Mucosa of rectum (tissue), 2 donors: ENCODE results near the gene KIFC3.

Experiments
- H3K27ac ChIP-seq, 2 donors: one replicate each; pipeline ENCODE4 v1.7.0; 2013; ENCODE audit warnings: inconsistent platforms in 2 of 2, low read depth in 2 of 2, low read length in 2 of 2
- H3K27me3 ChIP-seq, 2 donors: one replicate each; pipeline ENCODE4 v1.7.0; 2013; ENCODE audit warnings: low read length in 2 of 2; ENCODE audit not compliant: control insufficient read depth in 2 of 2, insufficient read depth in 2 of 2
- H3K36me3 ChIP-seq, 2 donors: one replicate each; pipeline ENCODE4 v1.7.0; 2013; ENCODE audit warnings: low read length in 2 of 2; ENCODE audit not compliant: control insufficient read depth in 2 of 2, insufficient read depth in 2 of 2
- H3K4me1 ChIP-seq, 2 donors: one replicate each; pipeline ENCODE4 v1.7.0; 2013; ENCODE audit warnings: low read length in 2 of 2, mild to moderate bottlenecking in 1 of 2; ENCODE audit not compliant: control insufficient read depth in 2 of 2, insufficient read depth in 2 of 2
- H3K4me3 ChIP-seq, 2 donors: one replicate each; pipeline ENCODE4 v1.7.0; 2013; ENCODE audit warnings: low read length in 2 of 2
- H3K9ac ChIP-seq, 2 donors: one replicate each; pipeline ENCODE4 v1.7.0; 2013; ENCODE audit warnings: low read length in 2 of 2, low read depth in 1 of 2, mild to moderate bottlenecking in 1 of 2
- H3K9me3 ChIP-seq, 2 donors: one replicate each; pipeline ENCODE4 v1.7.0; 2013; ENCODE audit warnings: low read length in 2 of 2; ENCODE audit not compliant: control insufficient read depth in 2 of 2
- donor health status: healthy.
- donor health status: Normal muscosa, but diverticular disease.

Gene KIFC3

DNA sequence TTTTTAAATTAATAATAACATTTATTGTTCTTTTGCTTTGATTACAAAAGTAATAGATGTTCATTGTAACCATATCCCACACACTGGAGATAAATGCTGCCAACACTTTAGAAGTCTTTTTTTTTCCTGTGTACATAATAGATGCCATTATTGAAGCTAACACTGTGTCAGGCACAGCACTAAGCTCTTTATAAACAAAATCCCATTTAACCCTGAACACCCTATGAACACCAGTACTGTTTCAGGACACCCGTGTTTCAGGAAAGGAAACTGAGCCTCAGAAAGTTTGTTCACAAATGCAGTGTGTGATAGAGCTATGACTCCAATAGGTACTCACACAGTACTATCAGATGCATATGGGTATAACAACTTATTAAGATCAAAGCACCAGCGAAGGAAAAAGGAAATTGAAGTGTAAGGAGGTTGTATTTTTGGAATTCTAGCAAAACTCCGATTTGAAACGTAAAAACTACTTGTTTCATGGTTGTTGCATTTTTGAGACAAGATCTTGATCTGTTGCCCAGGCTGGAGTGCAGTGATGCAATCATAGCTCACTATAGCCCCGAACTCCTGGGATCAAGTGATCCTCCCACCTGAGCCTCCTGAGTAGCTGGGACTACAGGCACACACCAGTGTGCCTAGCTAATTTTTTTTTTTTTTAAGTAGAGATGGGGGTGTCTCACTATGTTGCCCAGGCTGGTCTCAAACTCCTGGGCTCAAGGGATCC, 2.0 kb upstream of the KIFC3 start:
- Histone ChIP-seq H3K4me1 (peaks cover 25 to 34% of the 10 kb centered on the region in 2 donors), H3K9ac (no peak overlapping the region), H3K27ac (no peak overlapping the region)

DNA sequence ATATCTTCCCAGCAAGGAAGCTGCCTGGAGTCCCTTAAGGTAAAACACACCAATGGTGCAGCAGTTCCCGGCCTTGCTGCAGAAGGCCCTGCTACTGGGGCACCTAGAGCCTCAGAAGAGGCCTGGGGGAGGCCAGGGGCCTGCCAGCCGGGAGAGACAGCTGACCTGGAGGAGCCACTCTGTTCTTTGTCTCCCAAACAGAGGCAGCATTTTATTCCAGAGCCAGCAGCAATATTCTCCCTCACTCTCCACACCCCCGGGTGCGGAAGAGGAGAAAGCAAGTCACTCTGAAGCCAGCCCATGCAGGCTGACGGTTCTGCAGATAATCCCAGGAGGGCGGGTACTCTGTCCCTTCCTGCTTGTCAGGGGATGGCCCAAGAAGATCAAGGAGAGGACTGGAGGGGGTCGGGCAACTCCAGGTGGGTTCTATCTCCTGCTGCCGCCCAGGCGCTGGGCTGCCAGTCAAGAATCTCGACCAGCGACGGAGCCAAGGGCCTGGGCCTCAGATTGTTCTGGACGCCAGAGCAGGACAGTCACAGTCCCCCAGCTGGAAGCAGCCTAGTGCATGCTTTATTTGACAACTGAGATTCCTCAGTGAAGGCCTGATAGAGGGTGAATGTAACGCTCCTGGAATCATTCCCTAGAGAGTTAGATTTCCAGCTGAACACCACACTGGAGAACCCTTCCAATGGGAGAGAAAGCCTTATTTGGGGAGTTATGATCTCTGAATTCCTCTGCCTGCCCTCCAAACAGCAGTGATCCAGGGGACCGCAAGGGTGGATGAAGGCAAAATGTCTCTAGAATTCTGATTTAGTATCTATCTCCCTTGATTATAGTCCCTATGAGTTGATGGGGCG, 1.1 kb upstream of the KIFC3 start:
- Histone ChIP-seq H3K9me3 (no peaks in the 10 kb centered on the region), H3K4me1 (peaks cover 25 to 36% of the 10 kb centered on the region in 2 donors), H3K27ac (peak overlapping the region; percentile 34 to 60), H3K4me3 (no peak overlapping the region), H3K9ac (no peak overlapping the region), H3K36me3 (no peaks in the 10 kb centered on the region), H3K27me3 (peaks cover 26 to 36% of the 10 kb centered on the region in 2 donors)

More for the DNA sequence above, 2.0 kb upstream of the KIFC3 start:
- Histone ChIP-seq H3K9me3 (no peaks in the 10 kb centered on the region), H3K4me3 (no peak overlapping the region), H3K27me3 (peaks cover 21 to 28% of the 10 kb centered on the region in 2 donors), H3K36me3 (no peaks in the 10 kb centered on the region)

DNA sequence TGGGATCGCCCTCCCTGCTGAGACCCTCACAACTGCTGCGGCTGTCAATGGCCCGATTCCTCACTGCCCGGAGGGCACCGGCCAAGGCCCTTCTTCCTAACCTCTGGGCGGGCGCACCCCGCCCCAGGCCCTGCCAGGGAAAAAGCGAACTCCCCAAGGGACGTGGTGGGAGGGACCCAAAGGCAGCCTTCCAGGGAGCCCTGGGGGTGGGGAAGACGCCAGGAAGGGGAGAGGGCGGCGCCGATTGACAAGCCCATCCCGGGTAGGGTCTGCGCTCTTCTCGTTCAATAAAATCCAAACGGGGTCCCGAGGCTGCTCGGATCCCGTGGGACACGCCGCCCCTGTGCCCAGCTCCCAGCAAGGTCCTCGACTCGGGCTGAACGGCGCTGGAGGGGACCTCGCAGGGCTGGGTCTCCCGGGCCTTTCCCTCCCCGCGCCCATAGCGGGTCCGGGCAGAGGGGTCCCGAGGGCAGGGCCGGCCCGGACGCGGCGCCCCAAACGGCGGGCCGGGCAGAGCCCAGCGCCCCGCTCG, 416 bp downstream of the KIFC3 start:
- peaks cover 0 to 3% of the 10 kb centered on the region in 2 donors for H3K36me3 ChIP-seq
- H3K9ac ChIP-seq, result peak overlapping the region in 1 of 2 donors; percentile 40
- H3K27ac ChIP-seq, result peak overlapping the region in 1 of 2 donors; percentile 67
- H3K4me1 ChIP-seq, result peaks cover 30 to 36% of the 10 kb centered on the region in 2 donors
- peak overlapping the region; percentile 46 to 55 for H3K4me3 ChIP-seq
- no peaks in the 10 kb centered on the region for H3K9me3 ChIP-seq
- H3K27me3 ChIP-seq, result peaks cover 27 to 44% of the 10 kb centered on the region in 2 donors

DNA sequence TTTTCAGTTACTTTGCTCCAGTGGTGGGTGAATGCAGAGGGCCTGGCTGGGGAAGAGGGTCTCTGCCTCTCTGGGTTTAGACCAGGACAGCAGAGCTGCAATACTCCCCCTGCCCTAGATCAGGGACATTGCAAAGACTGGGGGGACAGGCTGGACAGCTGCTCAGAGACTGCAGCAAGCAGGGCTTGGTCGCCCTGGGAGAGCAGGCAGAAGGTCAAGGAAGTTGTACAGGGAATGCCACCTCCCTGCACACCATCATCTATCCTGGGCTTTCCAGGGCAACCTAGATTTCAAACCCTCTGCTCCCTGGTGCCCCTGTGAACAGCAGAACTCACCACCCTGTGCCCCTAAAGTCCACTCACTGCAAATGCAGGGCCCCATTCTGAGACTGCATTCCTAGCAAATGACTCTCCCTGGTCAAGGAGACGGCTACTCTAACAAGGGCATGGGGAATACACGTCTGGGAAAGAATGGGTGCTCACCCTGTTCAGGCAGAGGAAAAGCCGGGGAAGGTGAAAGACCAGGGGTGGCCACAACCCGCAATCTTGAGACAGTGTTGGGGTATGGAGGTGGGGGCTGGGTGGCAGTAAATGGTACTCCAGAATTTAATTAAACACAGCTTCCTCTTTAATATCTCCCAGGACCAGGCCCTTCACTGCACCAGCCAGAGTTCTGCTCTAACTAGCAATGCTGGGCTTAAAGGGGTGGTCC, 1.0 kb downstream of the KIFC3 start:
- Histone ChIP-seq H3K4me1 (peaks cover 30 to 36% of the 10 kb centered on the region in 2 donors), H3K9me3 (no peaks in the 10 kb centered on the region), H3K27me3 (peaks cover 28 to 45% of the 10 kb centered on the region in 2 donors), H3K9ac (peak overlapping the region in 1 of 2 donors; percentile 40), H3K36me3 (peaks cover 0 to 3% of the 10 kb centered on the region in 2 donors), H3K27ac (peak overlapping the region in 1 of 2 donors; percentile 67), H3K4me3 (peak overlapping the region; percentile 46 to 55)

DNA sequence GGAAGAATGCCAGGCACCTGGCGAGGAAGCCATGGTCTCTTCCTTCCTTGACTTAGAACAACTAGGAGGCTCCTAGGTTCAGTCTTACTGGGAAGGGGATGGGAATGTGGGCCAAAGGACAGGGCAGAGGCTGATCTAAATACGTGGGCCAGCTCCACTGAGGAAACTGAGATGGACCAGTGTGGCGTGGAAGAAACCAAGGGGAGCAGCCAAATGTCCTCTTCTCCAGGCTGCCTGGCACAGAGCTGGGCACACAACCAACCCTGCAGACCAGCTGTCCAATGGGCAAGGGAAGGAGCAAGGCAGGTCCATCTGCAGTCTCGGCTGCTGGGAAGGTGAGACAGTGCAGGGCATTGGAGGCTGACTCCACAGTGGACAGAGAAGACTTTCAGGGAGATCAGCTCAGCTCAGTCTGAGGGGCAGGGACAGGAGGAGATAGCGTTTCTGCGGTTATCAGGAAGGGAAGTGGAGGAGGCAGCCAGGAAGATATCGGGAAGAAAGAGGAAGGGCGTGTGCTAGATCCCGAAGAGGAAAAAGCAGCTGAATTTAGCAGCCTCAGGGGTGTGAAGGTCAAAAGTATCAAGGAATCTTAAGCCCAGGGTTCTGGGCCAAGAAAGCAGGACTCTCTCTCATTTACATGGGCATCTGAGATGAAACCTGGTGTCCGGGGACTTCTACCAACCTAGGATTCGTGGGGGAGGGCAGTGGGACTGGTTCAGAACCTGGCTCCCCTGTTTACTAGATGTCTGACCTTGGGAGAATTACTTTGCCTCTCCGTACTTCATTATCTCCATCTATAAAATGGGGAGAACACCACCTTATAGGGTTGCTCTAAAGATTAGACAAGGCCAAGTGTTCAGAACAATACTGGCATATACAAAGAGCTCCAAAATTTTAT, 1.8 kb downstream of the KIFC3 start:
- no peak overlapping the region for H3K27ac ChIP-seq

DNA sequence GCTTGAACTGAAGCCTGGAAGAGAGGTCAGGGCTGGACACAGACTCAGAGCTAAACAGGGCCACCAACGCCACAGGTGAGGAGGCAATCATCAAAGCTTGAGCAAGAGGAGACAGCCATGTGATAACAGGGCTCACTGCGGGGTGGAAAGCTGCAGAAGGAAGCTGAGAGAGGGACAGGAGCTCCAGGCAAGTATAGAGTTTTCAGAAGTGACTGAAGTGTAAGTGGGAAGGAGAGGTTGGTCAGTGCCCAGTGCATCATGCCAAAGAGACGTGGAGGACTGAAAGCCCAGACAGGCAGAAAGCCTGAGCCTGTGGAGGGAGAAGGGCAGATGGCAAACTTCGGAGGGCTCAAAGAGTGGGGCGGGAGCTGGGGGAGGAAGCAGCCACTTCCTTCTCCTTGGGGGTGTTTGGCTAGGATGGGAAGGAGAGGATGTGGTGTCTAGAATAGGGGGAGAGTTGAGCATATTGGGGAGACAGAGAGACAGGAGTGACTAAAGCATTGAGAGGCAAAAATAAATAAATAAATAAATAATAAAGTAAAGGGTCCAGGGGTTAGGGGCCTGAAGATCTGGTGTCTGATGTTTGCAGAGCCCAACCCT, 2.6 kb downstream of the KIFC3 start:
- no peak overlapping the region for H3K27ac ChIP-seq
- H3K9me3 ChIP-seq, result no peaks in the 10 kb centered on the region
- H3K4me3 ChIP-seq, result no peak overlapping the region
- H3K9ac ChIP-seq, result no peak overlapping the region
- H3K27me3 ChIP-seq, result peaks cover 26 to 45% of the 10 kb centered on the region in 2 donors
- peaks cover 30 to 36% of the 10 kb centered on the region in 2 donors for H3K4me1 ChIP-seq
- H3K36me3 ChIP-seq, result peaks cover 0 to 3% of the 10 kb centered on the region in 2 donors

More for the DNA sequence above, 1.8 kb downstream of the KIFC3 start:
- Histone ChIP-seq H3K27me3 (peaks cover 26 to 45% of the 10 kb centered on the region in 2 donors), H3K4me3 (peak overlapping the region in 1 of 2 donors; percentile 55), H3K4me1 (peaks cover 30 to 36% of the 10 kb centered on the region in 2 donors), H3K36me3 (peaks cover 0 to 3% of the 10 kb centered on the region in 2 donors), H3K9me3 (no peaks in the 10 kb centered on the region), H3K9ac (no peak overlapping the region)

DNA sequence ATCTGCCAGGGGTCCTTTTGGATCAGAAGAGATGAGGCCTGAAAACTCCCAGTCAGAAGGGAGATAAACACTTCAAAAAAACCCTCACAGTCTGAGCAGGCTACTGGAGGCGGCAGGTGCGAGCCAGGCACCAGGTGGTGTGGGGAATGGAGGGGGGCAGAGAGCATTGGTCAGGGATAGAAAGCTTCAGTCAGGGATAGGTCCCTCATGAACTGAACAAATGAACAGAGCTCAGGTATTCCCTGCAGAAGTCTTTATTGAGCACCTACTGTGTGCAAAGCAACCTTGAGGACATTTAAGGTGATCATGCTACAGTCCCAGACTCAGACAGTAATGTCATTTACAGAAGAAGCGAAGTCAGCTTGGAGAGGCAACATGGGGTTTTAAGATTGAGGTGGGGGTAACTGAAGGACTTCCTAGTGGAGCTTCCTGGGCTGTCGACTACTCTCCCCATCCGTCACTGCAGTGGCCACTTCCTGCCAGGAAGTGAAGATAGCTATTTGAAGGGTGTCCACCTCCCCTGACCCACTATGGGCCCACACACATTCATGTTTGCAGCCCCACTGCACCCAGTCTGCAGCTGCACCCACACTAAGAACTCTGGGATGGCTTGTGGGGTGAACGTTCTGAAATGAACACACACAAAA, 3.2 kb downstream of the KIFC3 start:
- H3K36me3 ChIP-seq, result peaks cover 0 to 3% of the 10 kb centered on the region in 2 donors
- H3K27me3 ChIP-seq, result peaks cover 26 to 45% of the 10 kb centered on the region in 2 donors
- H3K4me1 ChIP-seq, result peaks cover 30 to 36% of the 10 kb centered on the region in 2 donors
- no peaks in the 10 kb centered on the region for H3K9me3 ChIP-seq
- no peak overlapping the region for H3K4me3 ChIP-seq
- no peak overlapping the region for H3K27ac ChIP-seq
- H3K9ac ChIP-seq, result no peak overlapping the region

DNA sequence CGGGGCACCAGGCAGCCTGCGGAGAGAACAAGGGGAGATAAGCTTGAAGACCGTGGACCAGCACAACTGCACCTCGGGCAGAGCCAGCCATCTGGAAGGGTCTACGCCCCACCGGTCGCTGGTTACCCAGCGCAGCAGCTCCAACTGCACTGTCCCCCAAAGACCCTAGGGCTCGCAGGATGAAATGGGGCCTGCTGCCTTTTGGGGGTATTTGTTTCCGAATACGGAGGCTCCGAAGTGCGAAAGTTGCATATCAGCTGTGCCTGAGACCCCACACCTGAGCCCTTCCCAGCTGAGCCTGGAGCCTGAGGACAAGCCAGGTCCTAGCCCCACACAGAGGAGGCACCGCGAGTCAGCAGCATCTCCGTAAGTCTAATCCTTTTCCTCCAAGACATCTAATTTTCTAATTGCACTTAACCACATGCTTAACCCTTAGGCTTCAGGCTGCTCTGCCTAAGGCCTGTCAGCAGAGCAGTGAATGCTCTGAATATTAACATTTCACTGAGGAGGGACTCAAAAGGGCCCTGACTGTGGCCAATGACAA, 4.0 kb downstream of the KIFC3 start:
- Histone ChIP-seq H3K9ac (no peak overlapping the region), H3K27ac (no peak overlapping the region), H3K36me3 (peaks cover 0 to 3% of the 10 kb centered on the region in 2 donors), H3K27me3 (peaks cover 26 to 45% of the 10 kb centered on the region in 2 donors), H3K9me3 (no peaks in the 10 kb centered on the region), H3K4me3 (no peak overlapping the region), H3K4me1 (peaks cover 30 to 34% of the 10 kb centered on the region in 2 donors)
